HFF-Myc (cell line): ENCODE measurements around the gene MAP7D2.

ENCODE experiments used
- DNase-seq: peaks from one replicate; pipeline ENCODE4 v3.0.0-alpha.2; 2011; ENCODE audit warnings: low read depth; ENCODE audit errors: extremely low read depth
- H3K4me3 ChIP-seq: replicated peaks from 2 replicates; pipeline ENCODE4 v1.5.1; 2011; ENCODE audit warnings: low read depth, mild to moderate bottlenecking, control low read depth, low read length
- CTCF ChIP-seq: IDR thresholded peaks from 2 replicates; pipeline ENCODE4 v1.5.1; 2012; ENCODE audit warnings: mild to moderate bottlenecking, low read depth, low read length, control low read depth; ENCODE audit errors: missing control alignments

The MAP7D2 gene

GRCh38 chrX:19964017-19964710 is 152.5 kb downstream of the MAP7D2 start:
- no peak overlapping the region for H3K4me3 ChIP-seq
- TF ChIP-seq CTCF = no peak
- DNase-seq = no peak

GRCh38 chrX:19960913-19961312 is 155.8 kb downstream of the MAP7D2 start:
- no peak for DNase-seq
- no peak for TF ChIP-seq CTCF

GRCh38 chrX:19958552-19959486 is 157.9 kb downstream of the MAP7D2 start:
- TF ChIP-seq CTCF = no peak
- no peak for DNase-seq

More at GRCh38 chrX:19960913-19961312, 155.8 kb downstream of the MAP7D2 start:
- H3K4me3 ChIP-seq = no peak overlapping the region

GRCh38 chrX:19956923-19957322 is 159.8 kb downstream of the MAP7D2 start:
- no peak overlapping the region for H3K4me3 ChIP-seq
- TF ChIP-seq CTCF = no peak
- DNase-seq = no peak

More at GRCh38 chrX:19958552-19959486, 157.9 kb downstream of the MAP7D2 start:
- no peak overlapping the region for H3K4me3 ChIP-seq
